ENCODE measurements around the gene TTYH2. TPM values are rescaled to one million over a fixed set of nuclear protein-coding genes. Genes with fewer than 3 reads are reported as not detected.

Gene TTYH2
- total RNA-seq, 2 experiments from 2014 or later = 3.1 to 3.8 TPM

DNA sequence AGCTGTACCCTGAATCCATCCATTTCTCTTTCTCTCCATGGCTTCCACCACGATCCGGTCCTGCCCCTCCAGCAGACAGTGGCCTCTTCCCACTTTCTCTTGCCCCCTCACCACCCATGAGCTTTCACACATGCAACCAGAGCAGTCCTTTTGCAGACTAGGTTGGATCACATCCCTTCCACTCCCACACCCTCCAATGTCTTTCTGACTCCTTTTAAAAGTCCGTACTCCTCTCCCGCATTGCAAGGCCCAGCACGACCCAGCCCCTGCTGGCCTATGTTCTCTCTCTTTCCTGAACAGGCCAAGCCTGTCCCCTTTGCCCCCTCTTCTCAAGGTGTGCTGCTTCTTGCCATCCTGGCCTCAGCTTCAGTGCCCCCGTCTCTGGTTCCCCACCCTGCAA, 38.2 kb downstream of the TTYH2 start:
- no peak overlapping the region for H3K27ac ChIP-seq (ENCODE audit: low read depth, low read length, poor library complexity, severe bottlenecking)
- ChIA-PET CTCF (ENCODE audit: unreplicated experiment) (no interaction called here), POLR2A (no interaction called here)
- intact Hi-C loops (cut with micrococcal nuclease; ENCODE audit: unreplicated experiment) = no loop called here
- no peaks in the 10 kb centered on the region for H3K9me2 ChIP-seq (ENCODE audit: insufficient read depth, low read length)
- H2AFZ ChIP-seq (ENCODE audit: low read length) = no peak overlapping the region
- H3K4me3 ChIP-seq (ENCODE audit: low read depth, low read length, poor library complexity, severe bottlenecking) = no peak overlapping the region
- no peaks in the 10 kb centered on the region for H3K79me2 ChIP-seq (ENCODE audit: insufficient read depth, low read depth, low read length)
- no peak overlapping the region for H3K4me2 ChIP-seq (ENCODE audit: low read length)
- BruUV-seq (replicated peaks) = no TSS peak
- no peak for DNase-seq (ENCODE audit: low spot score)
- H4K20me1 ChIP-seq (ENCODE audit: insufficient read depth, low read length) = no peaks in the 10 kb centered on the region
- H3K36me3 ChIP-seq (ENCODE audit: insufficient read depth, low read length) = no peaks in the 10 kb centered on the region
- no peaks in the 10 kb centered on the region for H3K9me3 ChIP-seq (ENCODE audit: low read length)
- TF ChIP-seq, protein P1, sequence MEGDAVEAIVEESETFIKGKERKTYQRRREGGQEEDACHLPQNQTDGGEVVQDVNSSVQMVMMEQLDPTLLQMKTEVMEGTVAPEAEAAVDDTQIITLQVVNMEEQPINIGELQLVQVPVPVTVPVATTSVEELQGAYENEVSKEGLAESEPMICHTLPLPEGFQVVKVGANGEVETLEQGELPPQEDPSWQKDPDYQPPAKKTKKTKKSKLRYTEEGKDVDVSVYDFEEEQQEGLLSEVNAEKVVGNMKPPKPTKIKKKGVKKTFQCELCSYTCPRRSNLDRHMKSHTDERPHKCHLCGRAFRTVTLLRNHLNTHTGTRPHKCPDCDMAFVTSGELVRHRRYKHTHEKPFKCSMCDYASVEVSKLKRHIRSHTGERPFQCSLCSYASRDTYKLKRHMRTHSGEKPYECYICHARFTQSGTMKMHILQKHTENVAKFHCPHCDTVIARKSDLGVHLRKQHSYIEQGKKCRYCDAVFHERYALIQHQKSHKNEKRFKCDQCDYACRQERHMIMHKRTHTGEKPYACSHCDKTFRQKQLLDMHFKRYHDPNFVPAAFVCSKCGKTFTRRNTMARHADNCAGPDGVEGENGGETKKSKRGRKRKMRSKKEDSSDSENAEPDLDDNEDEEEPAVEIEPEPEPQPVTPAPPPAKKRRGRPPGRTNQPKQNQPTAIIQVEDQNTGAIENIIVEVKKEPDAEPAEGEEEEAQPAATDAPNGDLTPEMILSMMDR (conservative IDR thresholded peaks at IDR 0.05; ENCODE audit: low read length) = no peak
- TF ChIP-seq EZH2phosphoT487 (IDR thresholded peaks at IDR 0.05; ENCODE audit: borderline replicate concordance, low read depth, low read length) = no peak
- H3K4me1 ChIP-seq (ENCODE audit: insufficient read depth, low read length, poor library complexity, severe bottlenecking) = no peaks in the 10 kb centered on the region

DNA sequence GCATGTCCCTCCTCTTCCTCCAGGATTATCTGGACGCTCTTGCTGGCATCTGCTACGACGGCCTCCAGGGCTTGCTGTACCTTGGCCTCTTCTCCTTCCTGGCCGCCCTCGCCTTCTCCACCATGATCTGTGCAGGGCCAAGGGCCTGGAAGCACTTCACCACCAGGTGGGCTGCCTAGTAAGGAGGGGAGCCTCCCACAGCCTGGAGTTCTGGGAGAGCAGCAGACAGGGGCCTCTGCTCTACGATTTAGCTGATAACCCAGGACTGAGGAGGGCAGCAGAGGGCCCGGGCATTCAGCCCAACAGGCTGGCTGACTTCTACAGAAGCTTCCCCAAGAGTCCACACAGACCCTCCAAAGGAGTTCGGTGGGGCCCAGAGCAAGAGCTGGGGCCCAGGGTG, 38.8 kb downstream of the TTYH2 start:
- Histone ChIP-seq H3K9me3 (ENCODE audit: low read length) (no peaks in the 10 kb centered on the region), H3K79me2 (ENCODE audit: insufficient read depth, low read depth, low read length) (no peaks in the 10 kb centered on the region), H3K27ac (ENCODE audit: low read depth, low read length, poor library complexity, severe bottlenecking) (no peak overlapping the region), H3K4me1 (ENCODE audit: insufficient read depth, low read length, poor library complexity, severe bottlenecking) (no peaks in the 10 kb centered on the region), H3K4me3 (ENCODE audit: low read depth, low read length, poor library complexity, severe bottlenecking) (no peak overlapping the region), H3K4me2 (ENCODE audit: low read length) (no peak overlapping the region), H4K20me1 (ENCODE audit: insufficient read depth, low read length) (no peaks in the 10 kb centered on the region), H3K9me2 (ENCODE audit: insufficient read depth, low read length) (no peaks in the 10 kb centered on the region), H2AFZ (ENCODE audit: low read length) (no peak overlapping the region), H3K36me3 (ENCODE audit: insufficient read depth, low read length) (no peaks in the 10 kb centered on the region)
- POLR2A ChIA-PET = interaction anchor here (0.5 kb wide), 1 partner anchor 718 kb away, joined by 3 read pairs; no protein-coding TSS in a partner anchor
- TF ChIP-seq, protein P1 (conservative IDR thresholded peaks at IDR 0.05; ENCODE audit: low read length) = no peak
- no peak for TF ChIP-seq EZH2phosphoT487 (IDR thresholded peaks at IDR 0.05; ENCODE audit: borderline replicate concordance, low read depth, low read length)
- intact Hi-C loops (cut with micrococcal nuclease; ENCODE audit: unreplicated experiment) = no loop called here
- no peak for DNase-seq (ENCODE audit: low spot score)
- CTCF ChIA-PET (ENCODE audit: unreplicated experiment) = no interaction called here
- no TSS peak for BruUV-seq (replicated peaks)

DNA sequence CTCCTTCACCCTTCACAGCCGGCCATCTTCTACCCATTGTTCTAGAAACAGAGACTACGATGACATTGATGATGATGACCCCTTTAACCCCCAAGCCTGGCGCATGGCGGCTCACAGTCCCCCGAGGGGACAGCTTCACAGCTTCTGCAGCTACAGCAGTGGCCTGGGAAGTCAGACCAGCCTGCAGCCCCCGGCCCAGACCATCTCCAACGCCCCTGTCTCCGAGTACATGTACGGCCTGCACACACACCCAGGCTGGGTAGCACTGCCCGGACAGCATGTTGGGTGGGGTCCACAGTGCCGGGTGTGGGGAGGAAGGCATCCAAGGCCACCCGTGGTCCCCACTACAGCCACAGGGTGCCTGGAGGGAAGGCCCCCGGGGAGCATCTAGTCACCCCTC, 39.7 kb downstream of the TTYH2 start:
- Histone ChIP-seq H3K79me2 (ENCODE audit: insufficient read depth, low read depth, low read length) (no peaks in the 10 kb centered on the region), H3K4me1 (ENCODE audit: insufficient read depth, low read length, poor library complexity, severe bottlenecking) (no peaks in the 10 kb centered on the region), H3K36me3 (ENCODE audit: insufficient read depth, low read length) (no peaks in the 10 kb centered on the region), H3K4me2 (ENCODE audit: low read length) (no peak overlapping the region), H3K27ac (ENCODE audit: low read depth, low read length, poor library complexity, severe bottlenecking) (no peak overlapping the region), H3K4me3 (ENCODE audit: low read depth, low read length, poor library complexity, severe bottlenecking) (no peak overlapping the region), H3K9me3 (ENCODE audit: low read length) (no peaks in the 10 kb centered on the region), H3K9me2 (ENCODE audit: insufficient read depth, low read length) (no peaks in the 10 kb centered on the region), H4K20me1 (ENCODE audit: insufficient read depth, low read length) (no peaks in the 10 kb centered on the region), H2AFZ (ENCODE audit: low read length) (no peak overlapping the region)
- DNase-seq (ENCODE audit: low spot score) = no peak
- BruUV-seq (replicated peaks) = no TSS peak
- POLR2A ChIA-PET = interaction anchor here (0.5 kb wide), 1 partner anchor 717 kb away, joined by 3 read pairs; no protein-coding TSS in a partner anchor
- intact Hi-C loops (cut with micrococcal nuclease; ENCODE audit: unreplicated experiment) = no loop called here
- TF ChIP-seq, protein P1 (conservative IDR thresholded peaks at IDR 0.05; ENCODE audit: low read length) = no peak
- no peak for TF ChIP-seq EZH2phosphoT487 (IDR thresholded peaks at IDR 0.05; ENCODE audit: borderline replicate concordance, low read depth, low read length)
- CTCF ChIA-PET (ENCODE audit: unreplicated experiment) = no interaction called here
